GM18508 (cell line): ENCODE data around the gene DHRS11.

Source experiments
- ATAC-seq: cut with Tn5 transposase; IDR thresholded peaks from one replicate; pipeline ENCODE4 v1.9.1; 2021; ENCODE audit warnings: moderate number of reproducible peaks; ENCODE audit not compliant: insufficient read depth, unreplicated experiment

The DHRS11 gene

GRCh38 chr17:36611345-36612072 lies 19.8 kb downstream of the DHRS11 start:
- ATAC-seq = no peak

DNA sequence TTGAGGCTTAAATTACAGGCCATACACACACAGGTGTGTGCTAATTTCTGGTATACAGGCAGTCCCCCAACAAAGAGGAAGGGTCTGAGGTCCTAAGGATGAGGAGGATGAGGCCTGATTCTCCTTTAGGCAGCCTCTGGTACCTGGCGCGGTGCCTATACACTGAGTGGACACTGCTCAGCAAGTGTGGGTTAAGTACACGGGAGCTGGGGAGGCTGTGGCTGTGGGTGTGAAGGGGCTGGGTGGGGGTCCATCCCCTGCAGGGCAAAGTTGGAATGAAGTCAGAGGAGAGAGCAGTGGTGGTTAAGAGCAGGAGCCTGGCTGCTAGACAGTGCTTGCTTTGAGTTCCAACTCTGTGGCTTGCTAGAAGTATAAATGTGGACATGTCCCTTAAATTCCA lies 20.6 kb downstream of the DHRS11 start:
- no peak for ATAC-seq

- no peak for ATAC-seq
Observed at GRCh38 chr17:36613155-36613554, 21.5 kb downstream of the DHRS11 start.

DNA sequence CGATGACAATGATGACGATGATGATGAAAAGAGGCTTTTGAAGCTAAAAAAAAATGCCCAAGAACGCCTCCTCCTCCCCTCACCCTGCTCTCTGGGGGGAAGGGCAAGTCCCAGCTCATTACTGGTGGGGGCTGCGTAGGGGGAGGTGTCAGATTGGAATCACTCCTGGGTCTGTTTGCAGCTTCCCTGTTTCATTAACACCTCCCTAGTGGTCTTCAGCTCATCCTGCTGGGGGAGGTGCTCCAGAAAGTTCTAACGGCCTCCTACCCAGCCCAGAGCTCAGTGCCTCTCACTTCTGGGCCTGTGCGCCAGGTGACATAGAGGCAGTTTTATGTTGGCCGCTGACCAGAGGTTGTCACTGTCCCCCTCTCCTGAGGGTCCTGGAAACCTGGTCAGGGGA lies 22.4 kb downstream of the DHRS11 start:
- no peak for ATAC-seq

GRCh38 chr17:36614933-36615332 lies 23.3 kb downstream of the DHRS11 start:
- no peak for ATAC-seq

DNA sequence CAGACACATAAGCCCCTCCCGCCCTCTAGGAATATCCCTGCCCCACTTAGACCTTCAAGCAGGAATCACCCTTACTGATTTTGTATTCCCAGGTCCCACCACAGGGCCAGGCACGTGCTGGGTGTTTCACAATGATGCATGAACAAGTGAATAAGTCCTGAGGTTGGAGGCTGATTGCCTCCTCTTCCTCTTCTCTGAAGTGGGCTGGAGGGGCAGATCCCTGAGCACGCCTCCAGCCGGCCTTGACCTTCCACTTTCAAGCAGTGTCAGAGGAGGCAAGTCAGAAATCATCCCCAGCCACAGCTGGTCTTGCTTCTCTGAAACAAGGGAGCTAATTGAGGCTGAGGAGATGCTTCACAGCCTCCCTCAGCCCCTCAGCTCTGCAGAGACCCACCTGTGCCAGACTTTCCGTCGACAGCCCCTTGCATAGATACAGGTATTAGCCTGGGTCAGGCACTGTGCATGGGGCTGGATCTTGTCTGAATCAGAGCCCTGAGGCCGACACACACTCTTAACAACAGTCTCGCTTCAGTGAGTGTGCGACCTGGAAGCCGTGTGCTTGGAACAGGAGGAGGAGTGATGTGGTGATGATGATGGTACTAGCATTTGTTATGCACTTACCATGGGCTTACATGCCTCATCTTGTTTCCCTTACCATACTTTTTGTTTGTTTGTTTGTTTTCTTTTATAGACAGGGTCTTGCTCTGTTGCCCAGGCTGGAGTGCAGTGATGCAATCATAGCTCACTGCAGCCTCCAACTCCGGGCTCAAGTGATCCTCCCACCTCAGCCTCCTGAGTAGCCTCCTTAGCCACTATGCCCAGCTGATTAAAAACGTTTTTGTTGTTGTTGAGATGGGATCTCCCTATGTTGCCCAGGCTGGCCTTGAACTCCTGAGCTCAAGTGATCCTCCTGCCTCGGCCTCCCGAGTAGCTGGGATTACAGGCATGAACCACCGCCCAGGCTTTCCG lies 24.7 kb downstream of the DHRS11 start:
- ATAC-seq = no peak

- no peak for ATAC-seq
Observed at GRCh38 chr17:36617773-36618172, 26.1 kb downstream of the DHRS11 start.

DNA sequence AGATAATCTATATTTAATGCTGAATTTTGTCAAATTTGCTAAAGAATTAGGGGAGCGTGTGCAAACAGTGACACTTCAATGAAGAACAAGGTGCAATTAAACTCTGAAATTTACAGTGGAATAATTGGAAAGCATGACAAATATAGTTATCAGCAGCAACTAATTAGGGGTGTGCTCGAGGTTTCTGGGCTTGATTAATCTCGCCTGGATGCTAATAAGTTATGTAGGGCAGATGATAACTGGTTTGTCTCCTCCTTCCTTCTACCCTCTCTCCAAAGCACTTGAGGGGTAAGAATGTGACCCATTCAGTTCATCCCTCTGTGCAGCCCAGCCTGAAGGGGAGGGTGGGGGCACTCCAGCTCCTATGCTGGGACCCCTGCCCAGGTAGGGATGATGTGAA lies 31.6 kb downstream of the DHRS11 start:
- ATAC-seq = no peak

- ATAC-seq = no peak
Observed at GRCh38 chr17:36625188-36625587, 33.5 kb downstream of the DHRS11 start.

- ATAC-seq = no peak
Observed at GRCh38 chr17:36627101-36627500, 35.4 kb downstream of the DHRS11 start.

DNA sequence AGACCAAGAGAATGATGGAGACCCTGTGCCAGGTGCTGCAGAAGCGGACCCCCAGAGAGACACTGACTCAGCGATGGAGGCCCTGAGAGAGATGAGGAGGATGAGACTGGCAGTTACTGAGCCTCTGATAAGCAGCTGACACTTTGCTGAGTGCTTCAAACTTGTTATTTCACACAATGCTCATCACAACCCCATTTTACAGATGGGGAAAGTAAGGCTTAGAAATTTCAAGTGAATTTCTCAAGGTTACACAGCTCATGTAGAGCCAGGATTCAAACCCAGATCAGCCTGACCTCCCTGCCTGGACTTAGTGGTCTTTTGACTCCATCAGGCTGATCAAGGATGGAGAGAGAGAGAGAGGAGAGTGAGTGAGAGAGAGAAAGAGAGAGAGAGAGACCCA lies 36.9 kb downstream of the DHRS11 start:
- no peak for ATAC-seq

DNA sequence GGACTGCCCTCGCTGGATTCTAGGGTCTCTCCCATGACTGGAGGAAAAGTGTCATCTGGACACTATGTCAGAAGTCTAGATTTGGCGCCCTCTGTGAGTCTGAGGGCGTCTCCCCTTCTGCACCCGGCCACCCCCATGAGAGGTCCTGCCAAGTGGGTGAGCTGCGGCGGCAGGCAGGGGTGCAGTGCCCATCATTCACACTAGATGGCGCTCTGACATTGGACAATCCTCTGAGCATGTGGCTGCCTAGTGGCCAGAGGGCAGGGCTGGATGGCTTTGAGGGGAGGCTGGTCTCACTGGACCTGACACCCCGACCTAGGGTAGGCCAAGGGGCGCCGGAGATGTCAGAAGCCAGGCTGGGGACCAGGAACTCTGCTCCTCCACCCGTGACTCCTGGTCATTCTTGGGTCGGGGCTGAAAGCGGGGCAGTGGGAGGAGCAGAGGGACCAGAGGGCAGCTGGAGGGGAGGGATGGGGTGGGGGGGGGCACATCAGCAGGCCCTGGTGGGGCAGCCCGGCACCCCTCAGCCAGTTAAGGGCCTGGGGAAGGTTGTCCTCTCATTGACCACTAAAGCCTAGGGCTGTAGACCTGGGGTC lies 37.7 kb downstream of the DHRS11 start:
- ATAC-seq = no peak

- ATAC-seq = no peak
Observed at GRCh38 chr17:36629970-36630502, 38.4 kb downstream of the DHRS11 start.

- ATAC-seq = no peak
Observed at GRCh38 chr17:36631022-36631421, 39.3 kb downstream of the DHRS11 start.

- ATAC-seq = no peak
Observed at GRCh38 chr17:36632916-36633771, 41.5 kb downstream of the DHRS11 start.

DNA sequence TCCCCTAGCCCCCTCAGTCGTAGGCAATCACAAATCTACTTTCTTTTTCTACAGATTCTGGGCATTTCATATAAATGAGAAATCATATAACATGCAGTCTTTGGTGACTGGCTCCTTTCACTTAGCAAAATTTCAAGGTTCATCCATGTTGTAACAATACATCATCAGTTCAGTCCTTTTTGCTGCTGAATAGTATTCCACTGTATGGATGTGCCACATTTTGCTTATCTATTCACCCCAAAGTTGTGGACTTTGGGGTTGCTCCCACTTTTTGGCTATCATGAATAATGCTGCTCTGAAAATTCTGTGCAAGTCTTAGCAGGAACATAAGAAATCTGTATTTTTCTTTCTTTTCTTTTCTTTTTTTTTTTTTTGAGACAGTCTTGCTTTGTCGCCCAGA lies 48.7 kb downstream of the DHRS11 start:
- no peak for ATAC-seq

DNA sequence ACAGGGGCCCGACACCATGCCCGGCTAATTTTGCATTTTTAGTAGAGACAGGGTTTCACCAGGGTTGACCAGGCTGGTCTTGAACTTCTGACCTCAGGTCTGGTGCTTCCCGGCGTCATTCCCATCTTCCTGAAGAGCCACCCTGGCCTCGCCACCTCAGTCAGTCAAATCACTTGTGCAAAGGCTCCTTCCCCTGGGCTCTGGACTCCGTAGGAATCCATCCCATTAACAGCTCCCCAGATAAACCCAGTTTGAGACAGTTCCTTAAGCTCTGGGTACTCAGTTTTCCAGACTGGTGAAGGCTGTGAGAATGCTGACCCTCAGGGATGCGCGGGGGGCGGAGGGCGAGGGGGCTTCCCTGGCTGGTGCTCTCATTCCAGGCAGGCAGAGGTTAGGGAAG lies 49.2 kb downstream of the DHRS11 start:
- ATAC-seq = no peak

- no peak for ATAC-seq
Observed at GRCh38 chr17:36641331-36641876, 49.7 kb downstream of the DHRS11 start.
